GM19455 (cell line): ENCODE results near the gene BNIP3.

Experiments used
- ATAC-seq: cut with Tn5 transposase; IDR thresholded peaks from one replicate; pipeline ENCODE4 v1.9.1; 2021; ENCODE audit not compliant: unreplicated experiment

Gene BNIP3

DNA sequence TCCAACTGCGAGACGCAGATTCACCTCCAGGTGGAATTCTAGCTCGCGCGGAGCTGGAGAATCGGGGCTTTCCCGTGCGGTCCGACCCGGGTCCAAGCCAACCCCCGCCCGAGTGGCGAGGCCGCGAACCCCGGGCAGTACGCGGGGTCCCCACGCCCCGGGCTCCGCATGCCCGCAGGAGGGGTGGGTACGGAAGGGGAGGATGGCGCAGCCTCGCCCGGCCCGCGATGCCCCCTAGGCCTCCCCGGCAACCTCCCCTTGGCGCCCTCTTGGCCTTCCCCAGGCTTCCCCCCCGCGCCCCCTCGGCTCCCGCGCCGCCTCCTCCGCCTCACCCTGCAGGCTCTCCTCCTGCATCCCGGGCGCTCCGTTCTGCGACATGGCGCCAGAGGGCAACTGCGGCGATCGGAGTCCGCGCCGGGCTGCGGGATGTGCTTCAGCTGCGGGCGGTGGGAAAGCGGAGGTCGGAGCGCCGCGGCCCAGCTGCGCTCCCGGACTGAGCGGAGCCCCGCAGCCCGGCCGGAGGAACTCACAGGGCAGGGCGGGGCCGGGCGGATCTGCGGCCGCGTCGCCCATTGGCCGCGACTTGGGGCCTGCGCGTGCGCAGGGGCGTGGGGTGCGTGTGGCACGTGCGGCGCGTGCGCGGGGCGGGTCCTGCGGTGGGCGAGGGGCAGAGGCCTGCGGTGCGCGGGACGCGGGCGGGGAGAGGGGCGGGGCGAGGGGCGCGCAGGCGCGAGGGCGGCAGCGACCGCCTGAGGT lies at the start of gene BNIP3:
BNIP3 (minus strand) TSS at position 495 of the 756 bp plus-strand sequence; CDS start at position 378, 117 bp downstream.
- peak; percentile 87 for ATAC-seq

DNA sequence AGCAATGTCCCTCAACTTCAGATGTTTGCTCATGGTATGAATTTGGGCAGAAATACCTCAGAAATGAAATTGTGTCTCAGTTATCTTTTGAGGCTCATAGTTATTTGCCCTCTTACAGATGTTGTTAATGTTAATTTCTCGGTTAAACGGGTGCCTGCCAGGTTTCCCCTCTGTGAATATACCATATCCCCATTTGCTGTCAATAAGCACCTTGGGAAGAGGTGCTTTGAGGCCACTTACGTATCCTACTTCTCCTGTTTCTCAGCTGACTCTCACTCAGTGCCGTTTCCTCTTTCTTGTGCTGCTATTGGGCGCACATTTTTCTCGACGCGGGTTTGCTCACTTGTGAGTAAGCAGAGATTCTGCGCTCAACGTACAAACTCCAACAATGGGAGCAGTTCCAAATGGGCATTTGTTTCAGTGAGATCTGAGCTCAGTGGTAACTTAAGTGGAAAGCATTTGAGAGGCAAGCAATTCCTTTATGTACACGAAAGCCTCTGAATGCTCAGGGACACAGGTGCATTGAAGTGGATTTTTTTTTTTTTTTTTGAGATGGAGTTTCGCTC lies 49.3 kb upstream of the BNIP3 start:
- no peak for ATAC-seq

DNA sequence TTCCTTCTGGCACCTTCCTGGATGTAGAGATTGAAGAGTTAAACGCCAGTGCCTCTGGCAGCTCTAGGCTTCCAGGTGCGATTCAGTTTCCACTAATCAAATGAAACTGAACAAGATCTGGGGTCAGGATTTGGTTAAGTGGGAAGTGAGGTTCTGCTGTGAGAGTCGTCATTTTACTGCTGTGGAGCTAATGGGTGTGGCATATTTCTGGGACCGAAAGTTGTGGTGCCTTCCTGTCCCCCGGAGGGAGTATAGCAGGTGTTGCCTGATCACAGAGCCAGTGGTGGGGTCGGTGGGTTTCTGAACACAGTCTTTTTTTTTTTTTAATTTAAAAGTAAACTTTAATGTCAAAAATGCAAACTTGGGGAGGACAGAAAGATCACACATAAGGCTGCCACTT lies 47.0 kb upstream of the BNIP3 start:
- no peak for ATAC-seq

GRCh38 chr10:132027423-132027983 lies 45.8 kb upstream of the BNIP3 start:
- no peak for ATAC-seq

GRCh38 chr10:132023092-132023811 lies 41.5 kb upstream of the BNIP3 start:
- no peak for ATAC-seq

DNA sequence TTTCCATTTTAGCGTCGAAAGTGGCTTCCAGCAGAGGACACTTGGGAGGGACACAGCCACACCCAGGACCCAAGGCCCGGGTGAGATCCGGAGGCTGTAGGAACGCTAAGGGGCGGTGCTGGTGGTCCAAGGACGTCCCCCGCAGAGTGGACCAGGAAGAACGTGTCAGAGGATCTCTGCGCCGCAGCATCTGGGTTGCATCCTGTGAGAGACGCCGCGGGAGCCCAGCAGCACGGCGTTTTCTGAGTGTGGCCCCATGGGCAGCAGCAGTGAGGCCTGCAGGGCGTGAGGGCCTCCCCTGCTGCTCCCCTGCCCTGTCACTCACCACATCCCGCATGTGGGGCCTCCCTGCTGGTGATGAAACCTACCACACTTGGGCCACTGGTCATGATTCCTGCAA lies 40.5 kb upstream of the BNIP3 start:
- ATAC-seq, result no peak

GRCh38 chr10:132021504-132022143 lies 39.9 kb upstream of the BNIP3 start:
- ATAC-seq, result no peak

- ATAC-seq, result no peak
These were observed 39.3 kb upstream of the BNIP3 start for GRCh38 chr10:132021046-132021445.

- ATAC-seq, result no peak
These were observed 38.7 kb upstream of the BNIP3 start for GRCh38 chr10:132020456-132020855.

DNA sequence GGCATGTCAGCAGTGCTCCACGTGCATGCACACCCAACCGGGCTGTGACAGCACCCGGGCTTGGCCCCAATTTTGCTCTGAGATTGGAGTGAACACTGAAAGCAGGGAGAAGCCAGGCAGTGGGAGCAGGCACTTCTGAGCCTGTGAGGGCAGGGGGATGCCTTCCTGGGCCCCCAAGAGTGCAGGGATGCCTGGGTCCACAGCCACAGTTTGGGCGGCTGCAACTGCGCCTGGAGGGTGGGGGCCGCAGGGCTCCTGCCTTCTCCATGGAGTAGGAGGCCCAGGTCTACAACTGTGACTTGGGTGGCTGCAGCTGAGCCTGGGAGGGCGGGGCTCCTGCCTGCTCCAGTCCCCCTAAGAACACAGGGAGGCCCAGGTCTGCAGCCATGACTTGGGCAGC lies 37.6 kb upstream of the BNIP3 start:
- ATAC-seq, result no peak

- no peak for ATAC-seq
These were observed 36.7 kb upstream of the BNIP3 start for GRCh38 chr10:132018446-132018845.

GRCh38 chr10:132016514-132016913 lies 34.8 kb upstream of the BNIP3 start:
- no peak for ATAC-seq

DNA sequence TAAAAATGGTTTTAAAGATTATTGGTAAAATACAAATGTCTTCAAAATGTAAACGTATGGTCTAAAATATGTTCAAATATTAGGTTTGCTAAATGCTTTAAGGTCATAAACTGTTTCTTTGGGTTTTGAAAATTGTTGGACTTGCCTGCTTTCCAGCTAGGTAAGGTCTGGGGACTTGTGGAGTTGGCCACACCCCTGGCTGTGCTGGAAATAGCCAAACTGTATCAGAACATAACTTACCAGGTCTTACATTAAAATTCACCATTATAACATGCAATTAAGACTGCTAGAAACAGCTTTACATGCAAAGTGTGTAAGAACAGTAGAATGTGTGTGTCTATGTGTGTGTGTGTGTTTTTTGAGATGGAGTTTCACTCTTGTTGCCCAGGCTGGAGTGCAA lies 29.7 kb upstream of the BNIP3 start:
- ATAC-seq, result no peak

DNA sequence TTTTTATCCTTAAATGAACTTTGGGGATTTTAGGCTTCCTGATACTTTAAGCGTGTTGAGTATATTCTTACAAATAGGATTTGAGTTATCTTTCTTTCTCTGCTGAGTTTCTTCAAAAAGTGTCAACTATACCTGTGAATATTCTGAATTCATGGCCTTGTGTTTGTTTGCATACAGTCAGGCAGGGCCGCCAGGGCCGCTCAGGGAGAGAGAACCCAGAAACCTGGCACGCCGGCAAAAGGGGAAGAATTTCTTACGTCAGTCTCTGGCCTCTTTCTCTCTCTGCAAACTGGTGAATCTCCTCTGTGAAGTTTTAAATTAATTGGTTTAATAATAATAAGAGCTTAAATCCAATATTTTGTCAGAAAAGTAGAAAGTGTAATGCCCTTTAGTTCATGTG lies 29.3 kb upstream of the BNIP3 start:
- no peak for ATAC-seq

DNA sequence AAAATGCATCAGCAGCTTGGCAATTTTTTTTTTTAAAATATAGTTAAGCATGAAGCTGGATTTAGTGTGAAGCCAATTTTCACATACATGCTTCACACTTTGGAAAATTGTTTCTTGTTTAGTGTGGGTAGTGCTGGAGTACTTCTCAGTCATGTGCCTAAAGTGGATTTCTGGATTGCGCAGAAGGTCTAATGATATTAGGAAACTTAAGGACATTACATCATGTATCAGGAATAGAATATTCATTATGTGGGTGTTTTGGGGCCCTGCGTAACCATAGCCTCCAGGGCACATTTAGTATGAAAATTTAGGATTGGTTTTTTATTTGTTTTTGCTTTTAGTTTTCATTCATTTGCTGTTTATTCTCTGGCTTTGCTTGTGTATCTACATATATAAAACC lies 28.8 kb upstream of the BNIP3 start:
- no peak for ATAC-seq

GRCh38 chr10:132009575-132009974 lies 27.9 kb upstream of the BNIP3 start:
- no peak for ATAC-seq

DNA sequence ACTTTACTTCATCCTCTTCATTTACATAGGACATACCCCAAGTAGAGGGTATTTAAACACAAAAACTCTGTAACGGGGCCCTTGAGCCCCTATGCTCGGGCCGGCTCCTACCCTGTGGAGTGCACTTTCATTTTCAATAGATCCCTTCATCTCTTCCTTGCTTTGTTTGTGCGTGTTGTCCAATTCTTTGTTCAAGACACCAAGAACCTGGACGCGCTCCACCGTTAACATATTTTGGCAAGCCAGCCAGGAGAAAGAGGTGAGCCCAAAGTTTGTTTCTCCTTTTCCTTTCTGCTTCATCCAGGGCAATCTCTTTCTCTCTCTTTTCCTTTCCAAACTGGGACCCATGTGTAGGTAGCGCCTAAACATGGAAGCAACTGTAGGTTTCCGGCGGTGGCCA lies 26.0 kb upstream of the BNIP3 start:
- ATAC-seq, result no peak

DNA sequence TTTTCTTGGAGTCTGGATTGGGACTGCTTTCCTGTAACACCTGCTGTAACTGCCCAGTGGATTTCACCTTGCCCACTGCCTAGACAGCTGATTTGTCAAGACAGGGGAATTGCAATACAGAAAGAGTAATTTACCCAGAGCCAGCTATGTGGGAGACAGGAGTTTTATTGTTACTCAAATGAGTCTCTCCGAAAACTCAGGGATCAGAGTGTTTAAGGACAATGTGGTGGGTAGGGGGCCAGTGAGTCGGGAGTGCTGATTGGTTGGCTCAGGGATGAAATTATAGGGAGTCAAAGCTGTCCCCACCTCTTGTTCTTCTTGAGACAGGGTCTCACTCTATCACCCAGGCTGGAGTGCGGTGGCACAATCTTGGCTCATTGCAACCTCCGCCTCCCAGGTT lies 25.2 kb upstream of the BNIP3 start:
- ATAC-seq, result no peak

- no peak for ATAC-seq
These were observed 23.4 kb upstream of the BNIP3 start for GRCh38 chr10:132005147-132005546.

DNA sequence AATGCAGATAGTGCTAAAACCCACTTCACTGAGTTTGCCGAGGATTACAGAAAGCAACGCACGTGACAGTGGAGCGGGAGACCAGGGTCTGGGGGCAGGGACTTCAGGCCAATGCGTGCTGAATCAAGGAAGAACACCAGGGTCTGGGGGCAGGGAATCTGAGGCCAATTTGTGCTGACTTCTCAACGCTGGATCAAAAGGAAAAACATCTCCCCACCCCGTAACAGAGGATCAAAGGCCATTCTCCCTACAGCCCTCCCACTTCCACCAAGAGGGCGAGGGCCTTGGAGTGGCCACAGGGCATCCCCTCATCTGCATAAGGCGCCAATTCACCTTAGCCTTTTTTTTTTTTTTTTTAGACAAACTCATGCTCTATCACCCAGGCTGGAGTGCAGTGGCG lies 22.3 kb upstream of the BNIP3 start:
- ATAC-seq, result no peak

DNA sequence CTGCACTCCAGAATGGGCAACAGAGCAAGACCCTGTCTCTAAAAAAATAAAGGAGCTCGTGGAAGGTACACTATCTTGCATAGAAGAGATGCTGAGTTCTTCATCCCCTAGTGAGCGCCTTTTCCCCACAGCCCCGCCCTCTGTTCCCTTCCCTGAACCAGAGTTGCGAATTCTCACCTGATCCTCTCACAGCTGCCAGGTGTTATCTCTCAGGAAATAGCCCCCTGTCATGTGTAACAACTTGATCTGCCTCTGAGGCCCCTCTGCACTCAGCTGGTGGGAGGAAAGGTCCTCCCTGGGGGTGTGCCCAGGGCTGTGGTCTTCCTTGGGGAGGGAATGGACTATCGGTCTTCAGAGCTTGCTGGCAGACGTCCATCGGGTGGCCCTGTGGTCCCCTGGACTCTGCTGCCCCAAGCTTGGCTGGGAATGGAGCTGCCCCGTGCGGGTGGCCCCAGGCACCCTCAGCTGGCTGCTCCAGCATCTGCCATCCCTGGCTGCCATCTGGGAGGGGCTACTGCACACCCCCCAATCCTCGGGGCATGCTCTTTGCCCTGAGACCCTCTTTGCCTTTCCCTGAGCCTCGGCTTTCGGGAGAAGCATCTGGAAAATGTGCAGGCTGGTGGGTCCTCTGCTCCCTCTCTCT lies 21.7 kb upstream of the BNIP3 start:
- ATAC-seq, result no peak
